ENCODE measurements around the gene HOXB3. TPM values are rescaled to one million over a fixed set of nuclear protein-coding genes. Genes with fewer than 3 reads are reported as not detected.

The HOXB3 gene
- total and polyA plus RNA-seq, 2 of the 13 experiments (the other 11 are each of a cell fraction or from before 2014, with no cell fraction given): not detected

- POLR2A ChIA-PET: no interaction called here
- BruUV-seq (replicated peaks): no TSS peak
- 26% methylated on average over 43 of the region's 43 CpGs for WGBS (ENCODE audit: low lambda C conversion rate)
- Histone ChIP-seq H3K9ac (ENCODE audit: insufficient read depth, low read depth, low read length) (no peak overlapping the region), H3K4me2 (ENCODE audit: low read depth, low read length) (no peak overlapping the region), H3K27ac (ENCODE audit: extremely low read length, insufficient read depth, low read length) (no peak overlapping the region), H3K79me2 (ENCODE audit: insufficient read depth, low read length) (no peaks in the 10 kb centered on the region), H2AFZ (ENCODE audit: low read length) (no peak overlapping the region), H3K9me3 (ENCODE audit: low read length) (no peaks in the 10 kb centered on the region), H3K4me3 (replicated peaks in 1 of 3; ENCODE audit: insufficient read depth in 1 of 3, low read depth in 2 of 3, low read length in 3 of 3) (no peak overlapping the region), H3K27me3 (ENCODE audit: control insufficient read depth in 1 of 2, insufficient read depth in 2 of 2, low read length in 2 of 2) (peaks cover 35 to 89% of the 10 kb centered on the region in 2 experiments), H3K36me3 (replicated peaks in 1 of 2; ENCODE audit: control insufficient read depth in 1 of 2, insufficient read depth in 2 of 2, low read length in 2 of 2) (no peaks in the 10 kb centered on the region), H3K4me1 (ENCODE audit: insufficient read depth, low read length) (no peaks in the 10 kb centered on the region), H4K20me1 (ENCODE audit: insufficient read depth, low read length) (no peaks in the 10 kb centered on the region; the same call in 1 of the 2 replicates)
- intact Hi-C loops (cut with micrococcal nuclease; ENCODE audit: unreplicated experiment): no loop called here
- CTCF ChIA-PET (ENCODE audit: low intra/inter-chr PET ratio, low total read pairs): no interaction called here
- FAIRE-seq: no peak
- ATAC-seq: no peak
- no peak for DNase-seq (ENCODE audit: low spot score)
- TF ChIP-seq ARHGAP35 (CRISPR knock-in tag; IDR thresholded peaks at IDR 0.05; ENCODE audit: borderline replicate concordance) (no peak), RERE (CRISPR knock-in tag; IDR thresholded peaks at IDR 0.05; ENCODE audit: low read depth) (no peak), ZNF619 (CRISPR knock-in tag; IDR thresholded peaks at IDR 0.05) (no peak), CREM (IDR thresholded peaks at IDR 0.05) (no peak), CREM (CRISPR knock-in tag; IDR thresholded peaks at IDR 0.05) (no peak), MED13 (CRISPR knock-in tag; IDR thresholded peaks at IDR 0.05) (no peak), ZHX1 (CRISPR knock-in tag; IDR thresholded peaks at IDR 0.05; ENCODE audit: low read depth) (no peak)
- in situ Hi-C loops (cut with HindIII; ENCODE audit: extremely low pct_ligation_motif_present, low pct_unique_long_range_greater_than_20kb): no loop called here
Measured at GRCh38 chr17:48576479-48577309, 13.3 kb downstream of the HOXB3 start.
